Chondrocyte (in vitro differentiated cells): ENCODE data around the gene NUAK1. TPM values are rescaled to one million over a fixed set of nuclear protein-coding genes. Genes with fewer than 3 reads are reported as not detected.

Source experiments
- DNase-seq: peaks from one replicate; pipeline ENCODE4 v3.0.0; 2021; ENCODE audit warnings: mixed read lengths, low spot score
- H3K27ac Mint-ChIP-seq: one replicate; pipeline ENCODE4 v1.8.0; 2021; ENCODE audit warnings: mild to moderate bottlenecking, moderate library complexity, mixed read lengths; ENCODE audit not compliant: unreplicated experiment
- H3K27me3 Mint-ChIP-seq: 2 replicates; pipeline ENCODE4 v1.8.0; 2021; ENCODE audit warnings: low read depth, mixed read lengths
- H3K36me3 Mint-ChIP-seq: 2 replicates; pipeline ENCODE4 v1.8.0; 2021; ENCODE audit warnings: low read depth, mixed read lengths
- H3K4me1 Mint-ChIP-seq: 2 replicates; pipeline ENCODE4 v1.8.0; 2021; ENCODE audit warnings: low read depth, mild to moderate bottlenecking, mixed read lengths
- H3K4me3 Mint-ChIP-seq: one replicate; pipeline ENCODE4 v1.8.0; 2021; ENCODE audit warnings: mild to moderate bottlenecking, moderate library complexity, mixed read lengths; ENCODE audit not compliant: unreplicated experiment
- H3K9me3 Mint-ChIP-seq: 2 replicates; pipeline ENCODE4 v1.8.0; 2021; ENCODE audit warnings: low read depth, mixed read lengths
- CTCF ChIP-seq: fragments of 200-600 bp; sonication (generic); IDR thresholded peaks from 2 replicates; pipeline ENCODE4 v1.5.0; 2021; ENCODE audit warnings: antibody characterized with exemption, mild to moderate bottlenecking, moderate library complexity
- total RNA-seq: library from RNA; stranded (reverse); gene quantifications from 3 replicates; pipeline ENCODE4 v1.2.1, GENCODE V29; 2021

The NUAK1 gene
- total RNA-seq, 1 donor from 2014 or later: 78.1 TPM

GRCh38 chr12:106066726-106067325 lies 71.9 kb downstream of the NUAK1 start:
- no peak for DNase-seq
- Mint-ChIP-seq H3K27ac (peak overlapping the region; percentile 51), H3K4me1 (peaks cover 37% of the 10 kb centered on the region), H3K9me3 (no peaks in the 10 kb centered on the region), H3K27me3 (no peaks in the 10 kb centered on the region), H3K36me3 (peaks cover 69% of the 10 kb centered on the region), H3K4me3 (no peak overlapping the region)
- no peak for TF ChIP-seq CTCF

- no peak overlapping the region for H3K4me3 Mint-ChIP-seq
- peaks cover 31% of the 10 kb centered on the region for H3K4me1 Mint-ChIP-seq
- peaks cover 64% of the 10 kb centered on the region for H3K36me3 Mint-ChIP-seq
Observed at GRCh38 chr12:106066051-106066705, 72.6 kb downstream of the NUAK1 start.

GRCh38 chr12:106065506-106065905 lies 73.2 kb downstream of the NUAK1 start:
- H3K4me3 Mint-ChIP-seq: no peak overlapping the region
- peaks cover 61% of the 10 kb centered on the region for H3K36me3 Mint-ChIP-seq
- H3K27me3 Mint-ChIP-seq: no peaks in the 10 kb centered on the region
- peak overlapping the region; percentile 53 for H3K27ac Mint-ChIP-seq
- no peak for TF ChIP-seq CTCF
- no peaks in the 10 kb centered on the region for H3K9me3 Mint-ChIP-seq
- no peak for DNase-seq
- peaks cover 31% of the 10 kb centered on the region for H3K4me1 Mint-ChIP-seq

More at GRCh38 chr12:106066051-106066705, 72.6 kb downstream of the NUAK1 start:
- no peaks in the 10 kb centered on the region for H3K27me3 Mint-ChIP-seq
- peak overlapping the region; percentile 70 for H3K27ac Mint-ChIP-seq
- H3K9me3 Mint-ChIP-seq: no peaks in the 10 kb centered on the region
- TF ChIP-seq CTCF: no peak
- no peak for DNase-seq

GRCh38 chr12:106064721-106065021 lies 74.1 kb downstream of the NUAK1 start:
- H3K27ac Mint-ChIP-seq: peak overlapping the region; percentile 53
- peaks cover 53% of the 10 kb centered on the region for H3K36me3 Mint-ChIP-seq
- no peak overlapping the region for H3K4me3 Mint-ChIP-seq
- H3K27me3 Mint-ChIP-seq: no peaks in the 10 kb centered on the region
- no peak for TF ChIP-seq CTCF
- peaks cover 34% of the 10 kb centered on the region for H3K4me1 Mint-ChIP-seq
- no peak for DNase-seq
- H3K9me3 Mint-ChIP-seq: no peaks in the 10 kb centered on the region

GRCh38 chr12:106063826-106064720 lies 74.7 kb downstream of the NUAK1 start:
- DNase-seq: no peak
- TF ChIP-seq CTCF: no peak
- Mint-ChIP-seq H3K27ac (peak overlapping the region; percentile 10), H3K36me3 (peaks cover 48% of the 10 kb centered on the region), H3K27me3 (no peaks in the 10 kb centered on the region), H3K4me1 (peaks cover 40% of the 10 kb centered on the region), H3K9me3 (no peaks in the 10 kb centered on the region), H3K4me3 (no peak overlapping the region)
